ENCODE data around the gene CSF1R.

The CSF1R gene

DNA sequence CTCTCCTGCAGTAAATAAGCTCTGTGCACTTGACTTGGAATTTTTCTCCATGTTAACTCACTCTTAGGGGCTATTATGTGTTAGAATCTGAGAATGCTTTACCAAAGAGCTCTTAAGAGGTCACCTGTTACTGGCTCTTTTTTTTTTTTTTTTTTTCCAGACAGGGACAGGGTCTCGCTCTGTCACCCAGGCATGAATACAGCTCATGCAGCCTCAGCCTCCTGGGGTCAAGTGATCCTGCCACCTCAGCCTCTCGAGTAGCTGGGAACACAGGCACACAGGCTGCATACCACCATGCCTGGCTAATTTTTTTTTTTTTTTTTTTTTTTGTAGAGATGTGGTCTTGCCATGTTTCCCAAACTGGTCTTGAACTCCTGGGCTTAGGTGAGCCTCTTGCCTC lies 63.7 kb downstream of the CSF1R start:
- no peak for FAIRE-seq

DNA sequence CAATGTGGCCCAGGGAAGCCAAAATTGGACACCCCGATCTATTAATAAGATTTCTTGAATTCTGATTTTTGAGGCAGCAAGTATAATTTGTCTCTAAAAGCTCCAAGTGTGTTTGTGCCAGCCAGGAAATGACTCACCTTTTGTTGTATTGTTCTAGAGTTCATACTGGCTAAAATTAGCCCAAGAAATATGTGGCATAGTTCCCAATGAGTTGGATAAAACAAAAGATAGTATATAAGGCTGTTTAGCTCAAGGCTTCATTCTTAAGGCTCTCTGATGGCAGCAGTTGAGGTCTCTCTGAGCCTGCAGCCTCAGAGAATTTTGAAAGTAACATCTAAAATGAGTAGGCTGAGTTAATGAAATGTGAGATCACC lies 64.2 kb downstream of the CSF1R start:
- no peak for FAIRE-seq

DNA sequence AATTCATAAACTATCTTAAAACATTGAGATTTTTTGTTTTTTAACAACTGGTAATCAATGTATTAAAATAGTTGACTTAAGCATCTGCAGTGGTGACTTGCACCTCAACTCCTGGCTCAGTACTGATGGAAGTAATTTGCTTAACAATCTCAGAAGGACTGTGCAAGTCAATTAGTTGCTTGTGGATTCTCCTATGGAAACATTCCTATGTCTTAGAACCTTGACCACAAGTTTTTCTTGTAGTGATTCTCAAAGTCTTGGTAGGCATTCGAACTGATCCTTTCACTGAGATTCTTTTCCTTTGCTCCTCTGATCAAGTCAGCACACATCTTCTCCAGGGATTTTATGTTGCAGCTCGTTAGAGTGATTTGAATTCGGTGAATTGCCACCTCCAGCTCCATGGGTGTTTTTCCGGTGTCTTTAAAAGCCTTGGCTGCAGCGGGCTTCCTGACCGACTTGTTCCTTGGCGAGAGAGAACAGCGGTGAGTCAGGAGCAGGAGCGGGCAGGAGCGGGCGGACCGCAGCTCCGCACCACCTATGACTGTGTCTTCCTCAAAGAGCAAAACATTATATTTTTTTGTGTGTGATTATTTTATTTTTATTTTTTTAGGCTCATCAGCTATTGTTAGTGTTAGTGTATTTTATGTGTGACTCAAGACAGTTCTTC lies 64.7 kb downstream of the CSF1R start:
- no peak for FAIRE-seq

DNA sequence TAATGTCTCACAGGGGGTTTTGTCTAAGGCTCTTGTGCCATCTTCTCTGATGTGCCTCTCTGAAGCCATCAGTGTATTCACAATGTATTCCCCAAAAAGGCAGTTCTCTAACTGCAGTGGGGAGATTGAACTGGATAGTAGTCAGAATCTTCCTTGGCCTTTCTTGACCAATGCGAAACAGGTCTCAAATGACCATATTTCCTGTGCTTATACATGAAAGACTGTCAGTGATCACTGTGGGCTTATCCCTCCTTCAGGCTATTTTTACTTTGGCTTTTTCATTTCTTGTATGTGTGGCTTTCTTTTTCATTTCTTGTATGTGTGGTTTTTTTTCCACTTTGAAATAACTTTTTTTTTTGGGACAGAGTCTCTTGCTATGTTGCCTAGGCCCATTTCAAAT lies 66.1 kb downstream of the CSF1R start:
- FAIRE-seq: no peak

DNA sequence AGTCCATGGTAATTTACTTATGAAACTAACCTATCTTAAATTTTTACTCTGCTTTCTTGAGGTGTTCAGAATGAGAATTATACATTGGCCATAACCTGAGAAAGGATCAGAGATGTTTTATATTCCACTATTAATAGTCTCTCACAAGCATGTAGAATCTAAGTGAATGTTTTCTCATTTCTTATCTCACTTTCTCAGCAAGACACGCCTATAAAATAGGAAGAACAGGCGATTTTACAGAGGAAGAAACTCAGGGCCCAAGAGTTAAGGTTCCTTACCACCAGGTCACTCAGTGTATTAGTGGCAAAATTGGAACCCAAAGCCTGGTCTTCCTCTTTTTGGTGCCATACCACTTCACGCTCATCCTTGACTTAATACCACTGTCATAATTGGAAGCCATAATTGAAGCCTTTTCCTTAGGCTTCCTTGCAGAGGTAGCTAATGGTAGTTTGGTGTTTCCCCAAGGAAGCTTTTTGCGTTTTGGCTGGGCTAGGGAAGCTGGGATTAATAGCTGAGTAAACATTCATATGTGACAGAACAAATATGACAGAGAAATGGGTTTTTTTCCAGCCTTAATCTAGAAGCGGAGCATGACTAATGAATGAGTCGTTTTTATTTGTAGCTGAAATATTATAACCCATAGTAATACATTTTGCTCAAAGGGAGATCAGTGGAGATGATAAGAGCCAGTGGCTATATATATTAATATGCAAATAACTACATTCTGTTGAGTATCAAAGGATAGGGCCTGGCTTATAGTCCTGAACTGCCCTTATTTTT lies 68.9 kb downstream of the CSF1R start:
- FAIRE-seq: no peak

DNA sequence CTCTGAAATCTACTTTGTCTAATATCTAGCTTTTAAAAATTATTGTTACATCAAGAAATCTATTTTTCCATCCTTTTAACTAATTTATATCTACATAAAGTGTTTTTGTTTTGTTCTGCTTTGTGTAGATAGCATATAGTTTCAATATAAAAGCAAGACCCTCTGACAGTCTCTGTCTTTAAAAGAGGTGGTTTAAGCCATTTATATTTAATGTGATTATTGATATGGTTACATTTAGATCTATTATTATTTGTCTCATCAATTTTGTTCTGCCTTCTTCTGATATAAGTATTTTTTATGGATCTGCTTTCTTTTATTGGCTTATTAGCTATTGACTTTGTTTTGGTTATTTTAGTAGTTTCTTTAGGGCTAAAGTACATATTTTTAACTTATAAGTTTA lies 69.8 kb downstream of the CSF1R start:
- FAIRE-seq: no peak

DNA sequence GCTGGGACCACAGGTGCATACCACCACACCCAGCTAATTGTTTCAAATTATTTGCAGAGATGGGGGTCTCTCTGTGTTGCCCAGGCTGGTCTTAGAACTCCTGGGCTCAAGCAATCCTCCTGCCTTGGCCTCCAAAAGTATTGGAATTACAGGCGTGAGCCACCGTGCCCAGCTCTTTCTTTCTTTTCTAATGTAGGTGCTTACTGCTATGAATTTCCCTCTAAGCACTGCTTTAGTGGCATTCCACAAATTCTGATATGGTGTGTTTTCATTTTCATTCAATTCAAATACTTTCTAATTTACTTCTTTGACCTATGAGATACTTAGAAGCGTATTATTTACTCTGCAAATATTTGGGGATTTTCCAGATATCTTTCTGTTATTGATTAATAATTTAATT lies 70.9 kb downstream of the CSF1R start:
- FAIRE-seq: no peak

DNA sequence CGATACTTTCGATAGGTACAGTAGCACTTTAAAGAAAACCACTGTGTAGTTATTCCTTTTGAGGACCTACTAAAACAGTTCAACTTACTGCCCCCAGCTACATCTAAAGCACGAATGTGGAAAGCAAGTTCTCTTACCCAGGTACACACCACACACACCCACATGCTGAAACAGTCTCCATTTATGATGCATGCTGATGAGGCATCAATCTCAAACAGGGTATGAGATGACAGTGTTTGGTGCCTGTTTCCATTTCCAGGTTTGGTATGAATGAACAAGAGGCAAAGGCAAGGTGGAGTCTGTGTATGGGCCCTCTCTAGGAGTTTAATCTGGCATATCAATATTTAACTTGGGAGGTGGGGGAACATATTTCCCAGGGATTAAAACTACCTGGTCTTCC lies 71.9 kb downstream of the CSF1R start:
- FAIRE-seq: no peak

DNA sequence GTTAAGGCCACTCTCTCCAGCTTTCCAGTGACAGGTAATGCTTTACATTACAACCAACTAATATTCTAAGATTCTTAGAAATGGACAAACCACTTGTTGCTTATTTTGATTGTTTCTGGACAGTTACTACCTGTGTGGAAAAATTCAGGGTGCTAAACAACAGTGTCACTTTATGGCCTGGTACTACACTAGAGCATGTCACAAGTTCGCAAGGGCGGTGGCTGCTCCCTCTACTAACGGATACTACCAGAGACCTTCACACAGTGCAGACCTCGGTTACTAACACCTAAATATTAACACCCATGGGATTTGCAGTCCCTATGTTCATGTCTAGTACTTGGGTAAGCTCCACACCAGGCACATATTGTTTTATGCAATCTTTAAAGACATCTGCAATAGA lies 72.4 kb downstream of the CSF1R start:
- no peak for FAIRE-seq

DNA sequence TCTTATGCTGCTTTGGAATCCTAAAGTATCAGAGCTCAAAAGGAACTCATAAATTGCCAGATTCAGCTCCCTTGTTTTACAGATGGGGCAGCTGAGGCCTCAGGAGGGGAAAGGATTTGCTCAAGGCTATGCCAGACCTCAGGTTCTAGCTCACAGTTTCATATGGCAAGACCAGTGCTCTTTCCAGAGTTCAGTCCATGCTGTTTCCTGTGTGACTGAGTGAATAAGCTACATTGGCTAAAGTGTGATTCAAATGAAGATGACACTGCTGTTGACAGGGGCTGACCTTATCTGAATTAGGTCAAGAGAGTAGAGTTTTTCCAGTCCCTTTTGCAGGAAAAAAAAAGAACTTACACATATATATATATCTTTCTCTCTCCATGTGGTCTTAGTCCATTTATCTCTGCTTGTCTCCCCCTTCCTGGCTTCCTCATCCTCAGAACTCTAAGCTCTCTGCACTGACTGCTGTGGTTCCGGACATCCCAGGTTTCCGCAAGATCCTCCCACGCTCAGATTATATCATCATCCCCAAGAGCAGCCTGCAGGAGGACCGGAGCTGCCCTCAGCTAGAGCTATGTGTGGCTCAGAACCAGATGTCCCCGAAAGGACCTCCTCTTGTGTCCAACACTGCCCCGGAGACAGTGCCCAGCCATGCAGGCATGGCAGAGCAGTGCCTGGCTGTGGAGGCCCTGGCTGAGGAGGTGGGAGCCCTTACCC lies 76.5 kb downstream of the CSF1R start:
- no peak for FAIRE-seq

DNA sequence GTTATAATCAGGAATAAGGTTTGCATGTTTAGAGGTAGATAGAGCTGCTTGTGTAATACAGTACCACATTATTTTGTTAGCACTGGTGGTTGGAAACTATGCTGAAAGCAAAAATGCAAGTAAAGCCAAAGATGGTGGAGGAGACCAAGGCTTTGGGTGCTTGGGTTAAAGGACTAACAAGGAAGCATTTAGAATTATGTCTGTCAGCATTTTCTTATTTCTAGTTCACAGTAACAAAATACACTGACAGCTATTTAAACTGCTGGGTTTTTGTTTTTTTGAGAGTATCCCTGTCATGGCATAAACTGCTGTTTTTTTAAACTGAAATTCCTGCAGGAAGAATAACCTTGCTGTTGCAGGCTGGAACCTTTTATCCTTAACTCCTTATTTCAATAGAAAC lies 79.3 kb downstream of the CSF1R start:
- no peak for FAIRE-seq

DNA sequence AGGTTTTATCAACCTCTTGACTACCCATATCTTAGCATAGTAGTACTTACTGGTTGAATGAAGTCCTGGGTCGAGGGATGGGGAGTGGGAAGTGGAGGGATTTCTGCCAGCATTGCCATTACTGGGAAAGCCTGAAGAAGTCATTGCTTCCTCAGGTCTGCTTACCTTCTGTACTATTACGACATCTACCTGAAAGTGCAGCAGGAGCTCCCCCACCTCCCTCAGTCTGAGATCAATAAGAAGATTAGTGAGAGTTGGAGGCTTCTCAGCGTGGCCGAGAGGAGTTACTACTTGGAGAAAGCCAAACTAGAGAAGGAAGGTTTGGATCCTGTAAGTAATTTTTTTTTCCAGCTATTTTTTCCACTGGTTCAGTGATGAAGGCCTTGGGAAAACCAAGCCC lies 80.0 kb downstream of the CSF1R start:
- FAIRE-seq: no peak
